ENCODE results near the gene EFHB. TPM values are rescaled to one million over a fixed set of nuclear protein-coding genes. Genes with fewer than 3 reads are reported as not detected.

EFHB gene
- not detected for total RNA-seq
- 1 to 10 TPM in 1 of 3 donors, under 1 TPM in 1, not detected in 1; 0.83 to 1.7 TPM for polyA plus RNA-seq
- long read RNA-seq, donor 1: 0 reads
- long read RNA-seq, donor 2: 0 reads
- long read RNA-seq, donor 3: 0 reads
- long read RNA-seq, donor 4: 0 reads
- long read RNA-seq, donor 5: 0 reads
- long read RNA-seq, donor 6: 0 reads
- long read RNA-seq, donor 7: 0 reads
- long read RNA-seq, donor 8: 0 reads
- long read RNA-seq, donor 9: 0 reads
- long read RNA-seq, donor 10: 0 reads

DNA sequence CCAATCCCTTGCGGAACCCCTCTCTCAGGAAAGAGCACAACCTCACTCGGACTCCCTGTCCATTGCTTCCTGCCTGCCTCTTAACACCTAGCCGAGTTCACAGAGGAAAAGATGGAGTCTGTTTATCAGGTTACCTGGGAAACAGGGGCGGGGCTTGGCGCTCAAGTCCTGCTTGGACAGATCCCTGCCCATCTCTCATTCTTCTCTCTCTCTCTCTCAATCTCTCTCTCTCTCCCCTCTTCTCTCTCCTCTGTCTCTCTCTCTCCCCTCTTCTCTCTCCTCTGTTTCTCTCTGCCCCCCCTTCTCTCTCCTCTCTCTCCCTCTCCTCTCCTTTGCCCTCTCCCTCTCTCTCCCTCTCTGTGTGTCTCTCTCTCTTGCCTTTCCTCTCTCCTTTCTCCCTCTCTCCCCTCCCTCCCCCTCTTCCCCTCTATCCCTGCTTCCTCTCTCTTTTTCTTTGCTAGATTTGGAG, at the start of gene EFHB:
EFHB (minus strand) TSS at position 120 of the 469 bp plus-strand sequence. CDS start 199 bp downstream, outside the sequence.
- no peaks in the 10 kb centered on the region for H3K4me1 ChIP-seq
- no peak within 1 kb of the TSS for H3K27ac ChIP-seq
- peaks cover 0 to 6% (median 0%) of the 10 kb centered on the region in 3 donors for H3K27me3 ChIP-seq
- intact Hi-C loops (cut with DNase I; ENCODE audit: low total_unique reads): no loop called here
- H3K36me3 ChIP-seq: no peaks in the 10 kb centered on the region
- TF ChIP-seq POLR2A (IDR thresholded peaks at IDR 0.05): no peak
- TF ChIP-seq CTCF (IDR thresholded peaks at IDR 0.05): no peak
- TF ChIP-seq POLR2AphosphoS5 (IDR thresholded peaks at IDR 0.05): no peak
- TF ChIP-seq EP300 (IDR thresholded peaks at IDR 0.05): no peak
- H3K4me3 ChIP-seq: no peak within 1 kb of the TSS
- H3K9me3 ChIP-seq: no peaks in the 10 kb centered on the region
- peak in 1 of 2 donors; percentile 76 for DNase-seq
- 44 to 56% (median 51%) methylated on average over 5 of the region's 5 CpGs for WGBS, 5 donors

- peaks cover 20 to 40% (median 36%) of the 10 kb centered on the region in 4 donors for H3K36me3 ChIP-seq
- H3K4me1 ChIP-seq: peaks cover 0 to 39% (median 17%) of the 10 kb centered on the region in 4 donors
- intact Hi-C loops (cut with DNase I; ENCODE audit: low total_unique reads): no loop called here
- DNase-seq: no peak
- TF ChIP-seq EP300 (IDR thresholded peaks at IDR 0.05): no peak
- TF ChIP-seq CTCF (IDR thresholded peaks at IDR 0.05): no peak
- TF ChIP-seq POLR2AphosphoS5 (IDR thresholded peaks at IDR 0.05): no peak
- no peak for TF ChIP-seq POLR2A (IDR thresholded peaks at IDR 0.05)
- H3K27me3 ChIP-seq: no peaks in the 10 kb centered on the region
- H3K27ac ChIP-seq: no peak overlapping the region
- H3K4me3 ChIP-seq: no peak overlapping the region
- WGBS, 5 donors: 37 to 52% (median 48%) methylated on average over 3 of the region's 3 CpGs
- H3K9me3 ChIP-seq: no peaks in the 10 kb centered on the region
These were observed 38.0 kb upstream of the EFHB start for GRCh38 chr3:19972054-19972453.

DNA sequence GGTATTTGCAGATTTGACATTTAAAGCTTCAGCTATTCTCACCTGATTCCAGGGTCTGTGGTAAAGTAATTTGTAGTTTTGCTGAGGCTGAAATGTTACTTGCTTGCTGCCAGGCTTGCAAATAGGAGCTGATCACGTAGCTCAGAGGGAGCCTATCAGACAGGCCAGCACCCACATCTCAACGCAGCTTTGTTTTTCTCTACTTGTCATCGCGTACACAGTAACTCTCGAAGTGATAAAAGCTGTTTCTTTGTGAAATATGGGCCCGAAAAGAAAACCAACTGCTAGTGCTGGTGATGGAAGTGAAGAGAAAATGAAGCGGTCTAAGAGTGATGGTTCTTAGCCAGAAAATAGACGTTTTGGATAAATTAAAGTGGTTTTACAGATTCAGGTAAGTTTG, 36.3 kb upstream of the EFHB start:
- intact Hi-C loops (cut with DNase I; ENCODE audit: low total_unique reads): no loop called here
- DNase-seq: no peak
- Histone ChIP-seq H3K27me3 (no peaks in the 10 kb centered on the region), H3K9me3 (no peaks in the 10 kb centered on the region), H3K4me3 (no peak overlapping the region), H3K27ac (no peak overlapping the region), H3K36me3 (peaks cover 3 to 28% (median 23%) of the 10 kb centered on the region in 4 donors), H3K4me1 (peaks cover 0 to 56% (median 21%) of the 10 kb centered on the region in 4 donors)
- 58 to 71% (median 64%) methylated on average over 8 of the region's 8 CpGs for WGBS, 5 donors
- no peak for TF ChIP-seq EP300 (IDR thresholded peaks at IDR 0.05)
- TF ChIP-seq POLR2AphosphoS5 (IDR thresholded peaks at IDR 0.05): no peak
- TF ChIP-seq CTCF (IDR thresholded peaks at IDR 0.05): no peak
- TF ChIP-seq POLR2A (IDR thresholded peaks at IDR 0.05): no peak

DNA sequence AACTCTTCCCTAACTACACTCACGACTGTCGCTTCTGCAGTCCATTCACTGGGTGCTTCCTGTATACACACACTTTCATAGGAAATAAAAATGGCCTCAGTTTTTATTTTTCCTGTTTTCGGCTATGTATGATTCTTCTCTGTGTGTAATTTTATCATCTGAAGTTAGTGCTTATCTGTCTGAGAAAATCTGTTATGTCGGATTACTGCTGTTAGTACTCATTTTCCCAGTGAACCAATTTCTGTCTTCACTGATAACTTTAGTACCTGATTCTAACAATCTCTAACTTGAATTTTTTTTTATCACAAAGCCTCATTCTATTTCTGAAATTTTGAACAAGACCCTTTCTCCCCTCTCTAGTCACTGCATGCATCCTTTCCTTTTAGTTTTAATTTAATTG, 33.8 kb upstream of the EFHB start:
- H3K27me3 ChIP-seq: no peaks in the 10 kb centered on the region
- peaks cover 0 to 13% (median 6%) of the 10 kb centered on the region in 4 donors for H3K36me3 ChIP-seq
- no peaks in the 10 kb centered on the region for H3K9me3 ChIP-seq
- no peak for TF ChIP-seq EP300 (IDR thresholded peaks at IDR 0.05)
- TF ChIP-seq CTCF (IDR thresholded peaks at IDR 0.05): no peak
- no peak for TF ChIP-seq POLR2A (IDR thresholded peaks at IDR 0.05)
- no peak overlapping the region for H3K27ac ChIP-seq
- H3K4me1 ChIP-seq: peaks cover 0 to 68% (median 27%) of the 10 kb centered on the region in 4 donors
- intact Hi-C loops (cut with DNase I; ENCODE audit: low total_unique reads): no loop called here
- no peak for DNase-seq
- 71 to 85% (median 82%) methylated on average over 4 of the region's 4 CpGs for WGBS, 5 donors
- no peak overlapping the region for H3K4me3 ChIP-seq
